Heart left ventricle (tissue), 13 donors: ENCODE results near the gene ACAD10.

Experiments used
- CTCF ChIP-seq, 12 donors: fragments of 200-600 bp; sonication (generic) in 4 of 12; IDR thresholded peaks; one replicate each; pipeline versions ENCODE4 v1.5.0 to v1.8.0; 2018 to 2022; ENCODE audit warnings: antibody characterized with exemption in 12 of 12, mild to moderate bottlenecking in 5 of 12
- POLR2A ChIP-seq, 2 donors: fragments of 450-650 bp; IDR thresholded peaks; one replicate each; pipeline ENCODE4 v1.6.1; 2017; ENCODE audit warnings: antibody characterized with exemption in 2 of 2, mild to moderate bottlenecking in 2 of 2, moderate library complexity in 2 of 2
- donor health status: ischemic (EF 13 %, LVEDD 7.1; RV severe dilation, severe dysfunction).
- donor health status: DM: no; HTN: yes; CAD: no.
- donor health status: DM: no; HTN: no; CAD: no.
- donor health status: ischemic (EF 25% LVEDD 6.9; RV normal size, moderate dysfunction).
- donor health status: ischemic (EF 25% LVEDD 5.7; RV mildly dilated, moderate dysfunction).
- donor health status: ischemic (EF 35%, LVEDD 5.7; RV mildly dilated, moderate dysfunction).
- donor health status: nonischemic (EF 11% LVEDD 7.7; RV severe dilation, severe dysfunction).
- donor health status: DM: yes; HTN: yes; CAD: no.
- donor health status: PGD.
- donor health status: ischemic (EF 29% LVEDD 5.4; RV normal size, mild dysfunction).
- donor health status: nonischemic (EF 23%, LVEDD 6.1; RV moderate dilation, normal function).

- TF ChIP-seq CTCF (IDR thresholded peaks at IDR 0.05) (peak in 2 of 12 donors; percentile 13 to 33), POLR2A (IDR thresholded peaks at IDR 0.05) (no peak)
These were observed 68.8 kb downstream of the ACAD10 start for GRCh38 chr12:111754671-111755070.
